Omental fat pad (tissue), 4 donors: Measurements from ENCODE around the gene PDLIM4. TPM values are rescaled to one million over a fixed set of nuclear protein-coding genes. Genes with fewer than 3 reads are reported as not detected.
A peak's percentile ranks its signal among the peaks of the same experiment; 100 is the strongest.

Experiments used
- ATAC-seq: fragments of 150-250 bp; one replicate; pipeline ENCODE4 v1.9.1; 2016; ENCODE audit warnings: mild to moderate bottlenecking, moderate library complexity; ENCODE audit not compliant: low FRiP score
- DNase-seq: peaks from one replicate; pipeline ENCODE4 v3.0.0-alpha.2; 2019; ENCODE audit warnings: low spot score
- total RNA-seq, 4 donors: library from RNA; depleted of rRNA; stranded (reverse); fragments of >200 nt; gene quantifications; one replicate each; pipeline ENCODE4 v1.1.0, GENCODE V29; 2016
- TF ChIP-seq, protein P1 (sequence below), 3 donors: fragments of 450-650 bp; IDR thresholded peaks; one replicate each; pipeline ENCODE4 v1.5.1; 2016 to 2017; ENCODE audit warnings: antibody characterized with exemption in 3 of 3, mild to moderate bottlenecking in 3 of 3, moderate library complexity in 2 of 3

Gene PDLIM4
- total RNA-seq, 4 donors from 2014 or later = 19.5 to 89.5 (median 23.4) TPM

DNA sequence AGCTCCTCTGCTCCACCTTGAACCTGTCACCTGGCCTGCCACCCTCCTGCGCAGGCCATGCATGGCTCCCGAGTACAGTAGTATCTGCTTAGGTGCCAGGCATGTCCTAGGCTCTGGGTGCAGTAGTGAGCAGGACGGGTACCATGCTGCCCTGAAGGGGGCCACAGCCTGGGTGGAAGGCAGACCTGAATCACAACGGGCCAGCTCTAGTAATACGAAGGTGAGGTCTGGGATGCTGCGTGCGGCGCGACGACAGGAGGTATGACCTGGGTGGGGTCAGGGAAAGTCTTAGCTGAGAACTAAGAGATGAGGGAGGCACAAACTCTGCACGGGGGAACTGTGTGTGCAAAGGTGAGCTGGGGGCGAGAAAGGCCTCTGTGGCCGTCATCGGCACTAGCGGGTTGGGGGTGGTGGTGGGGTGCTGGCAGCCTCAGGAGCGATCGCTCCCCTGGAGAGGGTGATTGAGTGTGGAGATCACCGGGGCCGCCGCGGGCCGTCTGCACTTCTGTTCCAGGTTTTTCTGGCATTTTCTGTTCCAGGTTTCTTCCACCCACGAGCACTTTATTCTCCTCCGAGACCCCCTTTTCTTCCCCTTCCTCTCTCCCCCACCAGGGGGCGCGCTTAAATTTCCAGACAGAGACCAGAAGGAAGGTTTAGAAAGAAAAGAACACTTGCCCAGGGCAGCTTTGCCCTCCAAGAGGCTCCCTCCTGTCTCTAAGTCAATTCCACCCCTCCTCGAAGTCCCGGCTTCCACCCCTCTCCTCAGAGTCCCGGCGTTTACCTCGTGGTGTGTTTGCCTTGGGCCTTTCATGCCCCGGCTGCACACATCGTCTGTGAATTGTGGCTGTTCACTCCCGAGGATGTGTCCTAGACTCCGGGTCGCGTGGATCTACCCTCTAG lies 15.1 kb downstream of the PDLIM4 start:
- TF ChIP-seq, protein P1, sequence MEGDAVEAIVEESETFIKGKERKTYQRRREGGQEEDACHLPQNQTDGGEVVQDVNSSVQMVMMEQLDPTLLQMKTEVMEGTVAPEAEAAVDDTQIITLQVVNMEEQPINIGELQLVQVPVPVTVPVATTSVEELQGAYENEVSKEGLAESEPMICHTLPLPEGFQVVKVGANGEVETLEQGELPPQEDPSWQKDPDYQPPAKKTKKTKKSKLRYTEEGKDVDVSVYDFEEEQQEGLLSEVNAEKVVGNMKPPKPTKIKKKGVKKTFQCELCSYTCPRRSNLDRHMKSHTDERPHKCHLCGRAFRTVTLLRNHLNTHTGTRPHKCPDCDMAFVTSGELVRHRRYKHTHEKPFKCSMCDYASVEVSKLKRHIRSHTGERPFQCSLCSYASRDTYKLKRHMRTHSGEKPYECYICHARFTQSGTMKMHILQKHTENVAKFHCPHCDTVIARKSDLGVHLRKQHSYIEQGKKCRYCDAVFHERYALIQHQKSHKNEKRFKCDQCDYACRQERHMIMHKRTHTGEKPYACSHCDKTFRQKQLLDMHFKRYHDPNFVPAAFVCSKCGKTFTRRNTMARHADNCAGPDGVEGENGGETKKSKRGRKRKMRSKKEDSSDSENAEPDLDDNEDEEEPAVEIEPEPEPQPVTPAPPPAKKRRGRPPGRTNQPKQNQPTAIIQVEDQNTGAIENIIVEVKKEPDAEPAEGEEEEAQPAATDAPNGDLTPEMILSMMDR (IDR thresholded peaks at IDR 0.05) = no peak
- ATAC-seq (no peak), DNase-seq (peak; percentile 64)

DNA sequence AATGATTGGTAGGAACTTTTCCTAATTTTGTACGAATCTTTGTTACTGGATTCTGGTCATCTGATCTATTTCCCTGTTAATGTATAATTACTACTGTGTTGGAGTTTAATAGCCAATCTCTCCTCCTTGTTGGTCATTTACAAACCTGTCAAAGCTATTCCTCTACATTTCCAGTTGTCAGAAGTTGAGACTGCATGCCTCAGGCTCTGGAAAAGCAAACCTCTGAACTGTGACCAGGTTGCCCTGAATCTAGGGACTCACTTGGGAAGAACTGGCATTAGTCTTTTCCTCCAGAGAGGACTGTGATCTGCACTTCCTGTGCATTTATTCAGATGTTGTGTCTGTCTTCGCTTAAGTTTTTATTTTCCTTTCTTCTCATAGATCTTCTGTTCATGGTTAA lies 16.1 kb downstream of the PDLIM4 start:
- TF ChIP-seq, protein P1 (IDR thresholded peaks at IDR 0.05) = no peak
- no peak for DNase-seq
- no peak for ATAC-seq

DNA sequence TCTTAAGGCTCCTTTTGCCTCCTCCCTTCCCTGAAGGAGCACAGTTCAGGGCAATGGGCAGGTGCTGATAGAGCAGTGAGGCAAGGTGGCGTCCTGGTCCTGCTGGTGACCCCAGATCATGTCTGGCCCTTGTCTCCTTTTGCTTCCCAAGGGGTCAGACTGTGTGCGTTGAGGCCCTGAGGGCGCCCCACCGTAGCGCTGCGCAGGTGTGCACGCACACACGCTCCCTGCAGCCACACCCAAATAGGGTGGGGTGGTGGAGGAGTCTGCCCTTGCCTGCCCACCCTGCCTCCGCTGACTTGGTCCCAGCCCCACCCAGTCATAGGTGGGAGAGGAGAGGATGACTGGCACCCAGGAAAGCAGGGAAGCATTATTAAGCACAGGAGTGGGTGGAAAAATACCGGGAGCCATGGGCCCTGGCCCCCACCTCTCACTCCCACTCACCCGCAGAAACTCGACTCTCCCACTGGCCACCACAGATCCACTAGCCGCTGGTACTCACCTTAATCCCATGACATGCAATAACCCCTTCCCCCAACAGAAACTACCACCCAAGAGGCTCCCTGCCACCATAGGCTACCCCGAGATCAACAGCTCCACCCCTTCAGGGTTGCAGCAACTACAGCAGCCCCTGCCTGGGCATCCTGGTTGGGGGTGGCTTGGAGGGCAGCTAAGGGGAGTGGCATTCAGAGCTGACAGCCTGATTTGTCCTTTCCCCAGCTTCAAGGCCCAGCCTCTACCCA lies 16.7 kb downstream of the PDLIM4 start:
- DNase-seq (no peak), ATAC-seq (peak; percentile 18)
- TF ChIP-seq, protein P1 (IDR thresholded peaks at IDR 0.05) = no peak

DNA sequence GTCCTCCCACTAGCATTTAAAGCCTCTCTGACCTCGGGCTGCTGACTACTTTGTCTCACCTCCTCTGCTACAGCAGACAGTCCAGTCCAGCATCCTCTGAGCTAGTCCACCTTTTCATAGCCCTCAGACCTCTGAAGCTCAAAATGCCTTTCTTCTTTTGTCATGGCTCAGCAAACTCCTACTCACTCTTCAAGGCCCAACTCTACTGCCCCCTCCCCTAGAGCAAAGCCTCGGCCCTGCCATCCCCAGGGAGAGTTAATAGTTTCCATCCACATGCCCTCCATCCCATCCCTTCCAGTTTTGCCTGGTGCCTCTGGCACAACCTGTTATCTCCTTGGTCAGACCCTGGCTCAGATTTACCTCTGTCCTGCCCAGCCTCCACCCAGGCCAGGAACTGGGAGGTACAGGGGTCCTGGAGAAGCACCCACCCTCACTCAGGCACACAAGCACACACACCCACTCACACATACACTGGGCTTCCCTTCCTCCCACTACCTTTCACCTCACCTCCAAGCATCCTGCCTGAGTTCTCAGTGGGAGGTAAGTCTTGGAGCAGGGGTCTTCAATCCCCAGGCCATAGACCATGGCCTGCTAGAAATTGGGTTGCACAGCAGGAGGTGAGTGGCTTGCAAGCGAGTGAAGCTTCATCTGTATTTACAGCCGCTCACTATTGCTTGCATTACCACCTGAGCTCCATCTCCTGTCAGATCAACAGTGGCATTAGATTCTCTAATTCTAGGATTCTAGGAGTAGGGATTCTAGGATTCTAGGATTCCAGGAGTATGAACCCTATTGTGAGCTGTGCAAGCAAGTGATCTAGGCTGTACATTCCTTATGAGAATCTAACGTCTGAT lies 18.1 kb downstream of the PDLIM4 start:
- TF ChIP-seq, protein P1 (IDR thresholded peaks at IDR 0.05) = no peak
- no peak for DNase-seq
- no peak for ATAC-seq

DNA sequence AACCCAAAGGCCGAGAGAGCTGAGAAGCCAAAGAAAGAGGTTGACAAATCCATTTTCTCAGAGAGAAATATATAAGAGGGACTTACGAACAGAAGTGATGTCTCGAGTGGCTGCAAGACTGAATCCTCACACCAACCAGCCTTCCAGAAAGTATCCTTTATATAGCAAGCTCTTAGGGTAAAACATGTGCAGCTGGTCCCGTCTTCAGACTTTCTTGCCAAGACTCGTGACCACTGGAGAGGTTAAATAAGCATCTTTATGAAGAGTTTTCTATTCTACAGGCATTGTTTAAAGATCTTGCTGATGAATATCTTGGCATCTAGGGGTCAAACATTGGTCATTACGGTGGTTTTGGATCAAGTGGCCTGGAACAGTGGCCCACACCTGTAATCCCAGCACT lies 19.8 kb downstream of the PDLIM4 start:
- TF ChIP-seq, protein P1 (IDR thresholded peaks at IDR 0.05) = no peak
- DNase-seq = no peak
- no peak for ATAC-seq

GRCh38 chr5:132277971-132278853 lies 20.7 kb downstream of the PDLIM4 start:
- no peak for DNase-seq
- TF ChIP-seq, protein P1 (IDR thresholded peaks at IDR 0.05) = no peak
- ATAC-seq = no peak
